ENCODE results near the gene NALCN. TPM values are rescaled to one million over a fixed set of nuclear protein-coding genes. Genes with fewer than 3 reads are reported as not detected.

Gene NALCN
- total RNA-seq, 1 donor from 2014 or later, result 18.5 TPM

DNA sequence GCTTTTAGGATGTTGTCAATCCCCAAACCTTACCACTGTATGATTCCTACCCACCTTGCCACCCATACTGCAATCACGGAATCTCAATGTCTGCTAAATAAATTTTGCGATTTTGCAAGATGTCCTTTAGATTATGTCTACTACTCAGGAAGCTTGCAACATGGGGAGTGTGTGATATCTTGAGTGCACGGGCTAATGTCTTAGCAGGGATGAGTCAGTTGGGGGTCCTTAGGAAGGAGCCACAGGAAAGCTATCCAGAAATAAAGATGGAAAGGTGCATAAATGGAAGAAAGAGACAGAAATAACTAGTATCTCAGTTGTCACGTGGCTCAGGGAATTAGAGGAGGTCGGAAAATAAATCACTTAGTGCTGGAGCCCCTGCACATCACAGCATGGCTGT, 77.1 kb downstream of the NALCN start:
- intact Hi-C loops (cut with DNase I), result no loop called here
- DNase-seq (ENCODE audit: low spot score in 2 of 2), result no peak
- Histone ChIP-seq H3K27me3 (no peaks in the 10 kb centered on the region), H3K4me3 (no peak overlapping the region), H3K27ac (no peak overlapping the region), H3K36me3 (no peaks in the 10 kb centered on the region), H3K4me1 (no peaks in the 10 kb centered on the region), H3K9me3 (no peaks in the 10 kb centered on the region)
- TF ChIP-seq, protein P1, sequence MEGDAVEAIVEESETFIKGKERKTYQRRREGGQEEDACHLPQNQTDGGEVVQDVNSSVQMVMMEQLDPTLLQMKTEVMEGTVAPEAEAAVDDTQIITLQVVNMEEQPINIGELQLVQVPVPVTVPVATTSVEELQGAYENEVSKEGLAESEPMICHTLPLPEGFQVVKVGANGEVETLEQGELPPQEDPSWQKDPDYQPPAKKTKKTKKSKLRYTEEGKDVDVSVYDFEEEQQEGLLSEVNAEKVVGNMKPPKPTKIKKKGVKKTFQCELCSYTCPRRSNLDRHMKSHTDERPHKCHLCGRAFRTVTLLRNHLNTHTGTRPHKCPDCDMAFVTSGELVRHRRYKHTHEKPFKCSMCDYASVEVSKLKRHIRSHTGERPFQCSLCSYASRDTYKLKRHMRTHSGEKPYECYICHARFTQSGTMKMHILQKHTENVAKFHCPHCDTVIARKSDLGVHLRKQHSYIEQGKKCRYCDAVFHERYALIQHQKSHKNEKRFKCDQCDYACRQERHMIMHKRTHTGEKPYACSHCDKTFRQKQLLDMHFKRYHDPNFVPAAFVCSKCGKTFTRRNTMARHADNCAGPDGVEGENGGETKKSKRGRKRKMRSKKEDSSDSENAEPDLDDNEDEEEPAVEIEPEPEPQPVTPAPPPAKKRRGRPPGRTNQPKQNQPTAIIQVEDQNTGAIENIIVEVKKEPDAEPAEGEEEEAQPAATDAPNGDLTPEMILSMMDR (IDR thresholded peaks at IDR 0.05), result no peak

GRCh38 chr13:101332583-101332982, 83.7 kb downstream of the NALCN start:
- Histone ChIP-seq H3K36me3 (peaks cover 0 to 9% of the 10 kb centered on the region in 2 donors), H3K9me3 (no peaks in the 10 kb centered on the region), H3K4me3 (no peak overlapping the region), H3K4me1 (no peaks in the 10 kb centered on the region), H3K27ac (no peak overlapping the region), H3K27me3 (no peaks in the 10 kb centered on the region)
- no peak for DNase-seq (ENCODE audit: low spot score in 2 of 2)
- TF ChIP-seq, protein P1 (IDR thresholded peaks at IDR 0.05), result no peak
- intact Hi-C loops (cut with DNase I), result no loop called here

DNA sequence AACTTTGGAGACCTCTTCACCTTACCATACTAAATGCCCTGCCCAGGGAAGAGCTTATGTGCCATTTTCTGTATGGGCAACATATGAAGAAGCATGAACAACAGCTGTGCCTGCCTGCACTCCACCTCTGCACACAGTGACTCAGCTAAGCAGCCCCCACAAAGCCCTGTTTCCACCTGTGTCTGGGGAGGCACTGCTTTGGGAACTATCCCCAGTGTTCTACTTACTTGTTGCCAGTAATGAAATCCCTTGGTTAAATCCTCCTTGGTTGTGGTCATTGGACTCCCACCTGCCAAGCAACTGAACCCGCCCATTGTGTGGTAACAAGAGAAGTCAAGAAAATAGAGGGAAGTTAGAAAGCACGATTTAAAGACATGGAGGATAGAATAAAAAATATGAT, 84.6 kb downstream of the NALCN start:
- intact Hi-C loops (cut with DNase I), result no loop called here
- Histone ChIP-seq H3K9me3 (no peaks in the 10 kb centered on the region), H3K27me3 (no peaks in the 10 kb centered on the region), H3K4me3 (no peak overlapping the region), H3K4me1 (no peaks in the 10 kb centered on the region), H3K27ac (no peak overlapping the region), H3K36me3 (peaks cover 0 to 9% of the 10 kb centered on the region in 2 donors)
- TF ChIP-seq, protein P1 (IDR thresholded peaks at IDR 0.05), result no peak
- no peak for DNase-seq (ENCODE audit: low spot score in 2 of 2)

DNA sequence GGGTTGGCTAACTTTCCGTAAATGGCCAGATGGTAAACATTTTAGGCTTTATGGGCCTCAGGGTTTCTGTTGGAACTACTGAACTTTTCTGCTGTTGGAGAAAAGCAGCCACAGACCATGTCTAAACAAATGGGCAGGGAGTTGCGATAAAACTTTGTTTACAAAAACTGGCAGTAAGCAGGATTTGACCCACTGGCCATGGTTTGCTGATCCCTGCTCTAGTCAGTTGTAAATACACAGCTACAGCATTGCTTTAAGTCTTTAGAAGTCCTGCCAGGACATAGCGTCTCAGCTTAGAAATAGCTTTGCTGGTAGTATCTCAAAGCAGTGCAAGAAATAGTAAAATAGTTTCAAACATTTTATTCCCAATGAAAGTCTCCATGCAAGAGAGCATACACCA, 88.4 kb downstream of the NALCN start:
- H3K36me3 ChIP-seq, result peaks cover 0 to 9% of the 10 kb centered on the region in 2 donors
- H3K4me1 ChIP-seq, result no peaks in the 10 kb centered on the region
- TF ChIP-seq, protein P1 (IDR thresholded peaks at IDR 0.05), result no peak
- no peak overlapping the region for H3K4me3 ChIP-seq
- no peaks in the 10 kb centered on the region for H3K27me3 ChIP-seq
- no peak for DNase-seq (ENCODE audit: low spot score in 2 of 2)
- no peak overlapping the region for H3K27ac ChIP-seq
- intact Hi-C loops (cut with DNase I), result no loop called here
- no peaks in the 10 kb centered on the region for H3K9me3 ChIP-seq

DNA sequence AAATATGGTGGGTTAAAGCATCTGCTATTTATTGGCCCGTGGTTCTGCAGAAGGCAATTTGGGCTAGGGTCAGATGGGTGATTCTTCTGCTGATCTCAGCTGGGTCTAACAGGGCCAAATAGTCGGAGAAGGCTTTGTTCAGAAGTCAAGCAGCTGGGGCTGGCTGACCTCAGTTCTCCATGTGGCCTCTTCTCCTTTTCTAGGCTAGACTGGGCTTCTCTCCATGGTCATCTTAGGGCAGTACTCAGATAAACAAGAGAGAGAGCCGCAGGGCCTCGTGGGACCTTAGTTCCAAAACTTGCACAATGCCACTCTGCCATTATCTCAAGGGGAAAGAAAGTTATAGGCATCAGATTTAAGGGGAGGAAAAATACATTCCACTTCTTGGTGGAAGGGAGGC, 89.6 kb downstream of the NALCN start:
- H3K36me3 ChIP-seq, result peaks cover 0 to 8% of the 10 kb centered on the region in 2 donors
- TF ChIP-seq, protein P1 (IDR thresholded peaks at IDR 0.05), result no peak
- intact Hi-C loops (cut with DNase I), result no loop called here
- DNase-seq (ENCODE audit: low spot score in 2 of 2), result no peak
- no peak overlapping the region for H3K27ac ChIP-seq
- H3K9me3 ChIP-seq, result no peaks in the 10 kb centered on the region
- H3K4me3 ChIP-seq, result no peak overlapping the region
- no peaks in the 10 kb centered on the region for H3K4me1 ChIP-seq
- H3K27me3 ChIP-seq, result no peaks in the 10 kb centered on the region

DNA sequence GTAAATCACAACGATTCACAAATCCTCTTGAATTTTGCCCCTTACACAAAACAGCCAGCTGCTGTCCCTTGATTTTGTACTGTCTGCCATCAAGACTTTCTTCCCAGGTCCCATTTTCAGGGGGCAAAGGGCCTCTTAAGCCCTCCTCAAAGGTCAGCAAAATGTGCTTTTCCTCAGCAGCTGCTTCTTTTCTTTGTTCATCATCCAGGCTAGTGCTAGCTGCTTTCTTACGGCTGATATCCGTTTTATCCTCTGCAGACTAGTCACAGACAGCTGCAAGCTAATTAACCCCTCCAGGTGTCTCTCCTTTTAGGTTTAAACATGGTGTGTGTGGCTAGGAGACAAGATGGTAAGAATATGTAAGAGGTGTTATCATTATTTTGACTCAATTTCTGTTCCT, 90.9 kb downstream of the NALCN start:
- Histone ChIP-seq H3K27me3 (no peaks in the 10 kb centered on the region), H3K36me3 (no peaks in the 10 kb centered on the region), H3K9me3 (no peaks in the 10 kb centered on the region), H3K27ac (no peak overlapping the region), H3K4me3 (no peak overlapping the region), H3K4me1 (no peaks in the 10 kb centered on the region)
- intact Hi-C loops (cut with DNase I), result no loop called here
- TF ChIP-seq, protein P1 (IDR thresholded peaks at IDR 0.05), result no peak
- DNase-seq (ENCODE audit: low spot score in 2 of 2), result no peak
